HG03520 (cell line): ENCODE data around the gene SYNPO2.

Source experiments
- ATAC-seq: cut with Tn5 transposase; IDR thresholded peaks from one replicate; pipeline ENCODE4 v1.9.1; 2021; ENCODE audit warnings: mild to moderate bottlenecking, moderate library complexity; ENCODE audit not compliant: unreplicated experiment

The SYNPO2 gene

DNA sequence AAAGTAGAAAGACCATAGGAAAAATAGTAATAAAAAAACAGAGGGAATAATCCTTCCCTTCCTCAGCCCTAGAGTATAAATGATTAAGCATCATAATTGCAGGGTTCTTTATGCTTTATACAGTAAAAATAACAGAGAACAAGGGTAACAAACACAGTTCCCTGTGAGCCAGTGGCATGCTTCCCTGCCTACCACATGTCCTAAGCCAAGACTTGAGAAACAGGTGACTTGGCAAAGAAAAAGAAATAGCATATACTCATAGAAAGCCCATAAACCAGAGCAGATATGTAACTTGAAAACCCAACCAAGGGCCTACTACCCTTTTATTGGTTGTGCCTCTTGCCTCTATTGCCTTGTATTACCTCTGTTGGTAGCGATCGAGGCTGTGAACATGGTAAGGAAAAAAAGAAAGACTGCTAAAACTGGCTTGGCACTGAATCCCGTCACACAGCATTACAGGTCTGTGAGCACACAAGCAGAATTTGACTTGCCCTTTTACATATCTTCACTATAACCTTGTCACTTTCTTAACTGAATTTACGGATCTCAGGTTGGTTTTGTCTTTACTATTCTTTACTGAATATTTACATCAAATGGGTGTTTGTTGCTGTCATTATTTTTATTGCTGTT lies 216.1 kb downstream of the SYNPO2 start:
- no peak for ATAC-seq

DNA sequence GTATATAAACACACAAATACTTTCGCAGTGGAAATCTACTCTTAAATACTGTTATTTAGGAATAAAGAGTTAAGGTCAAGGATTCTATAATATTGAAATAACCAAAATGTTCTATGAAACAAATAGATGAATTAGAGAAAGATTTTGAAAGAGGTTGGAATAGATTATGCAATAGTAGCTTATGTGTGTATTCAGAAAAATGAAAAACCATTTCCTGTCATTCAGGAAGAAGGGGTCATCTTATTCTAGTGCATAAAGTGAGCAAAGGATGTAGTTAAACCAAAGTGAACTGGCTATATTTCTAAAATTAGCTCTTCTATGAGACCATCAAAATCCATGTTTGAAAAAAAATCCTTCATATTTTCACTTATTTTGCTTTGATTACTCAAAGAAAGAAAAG lies 217.0 kb downstream of the SYNPO2 start:
- ATAC-seq, result no peak

DNA sequence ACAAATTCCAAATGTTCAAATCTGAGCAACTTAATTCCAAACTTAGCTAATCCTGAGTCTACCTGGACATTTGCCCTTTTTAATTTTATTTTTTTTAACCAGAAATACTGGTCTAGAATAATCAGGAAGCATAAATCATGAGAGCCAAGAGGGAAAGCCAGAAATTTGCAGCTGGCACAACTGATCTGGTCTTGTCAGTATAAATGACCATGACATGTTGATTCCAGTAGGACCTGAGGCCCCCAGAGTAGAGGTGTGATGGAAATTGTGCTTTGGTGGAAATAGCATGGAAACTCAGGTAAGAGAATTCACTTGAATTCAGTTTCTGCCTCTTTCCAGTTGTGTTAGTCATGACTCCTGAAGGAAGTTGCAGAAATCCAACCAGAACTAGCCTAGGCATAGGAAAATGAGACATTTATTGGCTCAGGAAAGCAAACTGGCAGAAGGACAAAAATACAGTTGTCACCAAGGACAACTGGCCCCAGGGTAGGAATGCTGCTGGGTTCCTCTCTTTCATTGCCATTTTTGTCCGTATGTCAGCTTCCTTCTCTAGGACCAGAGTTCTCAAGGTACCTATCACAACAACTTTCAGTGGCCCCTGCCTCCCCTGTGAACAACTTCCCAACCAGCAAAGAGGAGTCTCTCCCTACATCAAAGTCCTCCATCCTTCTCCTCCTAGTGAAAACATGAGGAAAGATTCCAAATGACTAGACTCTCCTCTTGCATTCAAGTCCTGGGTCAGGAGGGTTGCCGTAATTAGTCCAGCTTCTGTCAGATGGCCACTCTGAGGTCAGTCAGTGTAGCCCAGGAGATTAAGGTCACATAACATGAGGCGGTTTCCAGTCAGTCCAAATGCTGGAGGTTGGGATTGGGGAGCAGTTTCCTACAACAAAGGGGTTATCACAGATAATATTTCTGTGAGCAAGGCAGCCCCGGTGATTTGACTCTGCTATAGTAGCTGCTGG lies 217.7 kb downstream of the SYNPO2 start:
- no peak for ATAC-seq

DNA sequence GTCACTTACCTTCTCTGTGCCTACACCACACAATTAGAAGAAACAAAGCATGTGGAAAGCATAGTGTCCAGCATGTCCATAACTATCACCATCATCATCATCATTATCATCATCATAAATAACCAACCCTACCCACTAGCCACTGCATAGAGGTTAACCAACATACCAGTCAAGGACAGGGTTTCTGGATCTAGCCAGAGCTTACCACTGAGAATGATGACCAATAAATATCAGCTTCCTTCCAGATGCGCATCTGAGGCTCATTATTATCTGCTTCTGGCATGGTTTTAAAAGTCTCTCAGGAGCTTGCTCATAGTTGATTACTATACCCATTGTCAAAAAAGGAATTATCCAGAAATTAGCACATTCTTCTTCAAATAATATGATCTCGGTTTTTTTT lies 221.5 kb downstream of the SYNPO2 start:
- ATAC-seq, result no peak
